Transverse colon (tissue), 3 donors: ENCODE data around the gene RAPGEF5.
A peak's percentile ranks its signal among the peaks of the same experiment; 100 is the strongest.

Experiments used
- CTCF ChIP-seq, 5 experiments: fragments of 200-600 bp in 3 of 5; fragments of 450-650 bp in 2 of 5; sonication (generic) in 3 of 5; IDR thresholded peaks; 1 replicate in 2 of 5; 2 replicates in 3 of 5; pipeline ENCODE4 v1.5.1; 2016 to 2017; ENCODE audit warnings: antibody characterized with exemption in 5 of 5, inconsistent platforms in 3 of 5, mild to moderate bottlenecking in 2 of 5, moderate library complexity in 1 of 5
- EP300 ChIP-seq: sonication (generic); formaldehyde crosslinking; IDR thresholded peaks from one replicate; pipeline ENCODE4 v1.6.1; 2017; ENCODE audit warnings: antibody characterized with exemption, low read depth
- POLR2A ChIP-seq: fragments of 450-650 bp; IDR thresholded peaks from one replicate; pipeline ENCODE4 v1.6.1; 2016; ENCODE audit warnings: antibody characterized with exemption, mild to moderate bottlenecking, moderate library complexity

- peak; percentile 76 to 98 (median 96) for TF ChIP-seq CTCF (IDR thresholded peaks at IDR 0.05)
- peak; percentile 46 for TF ChIP-seq POLR2A
- no peak for TF ChIP-seq EP300
Measured at GRCh38 chr7:22082886-22083703, 273.9 kb downstream of the RAPGEF5 start.
